Neural crest cell (in vitro differentiated cells): ENCODE measurements around the gene LRRFIP2. TPM values are rescaled to one million over a fixed set of nuclear protein-coding genes. Genes with fewer than 3 reads are reported as not detected.

Experiments used
- DNase-seq: peaks from one replicate; pipeline ENCODE4 v3.0.0; 2021; ENCODE audit warnings: low read depth, mixed read lengths, low spot score
- H3K27ac Mint-ChIP-seq: one replicate; pipeline ENCODE4 v1.8.0; 2021; ENCODE audit warnings: mild to moderate bottlenecking, mixed read lengths; ENCODE audit not compliant: unreplicated experiment
- H3K27me3 Mint-ChIP-seq: 2 replicates; pipeline ENCODE4 v1.8.0; 2021; ENCODE audit warnings: low read depth, mild to moderate bottlenecking, mixed read lengths
- H3K36me3 Mint-ChIP-seq: 2 replicates; pipeline ENCODE4 v1.8.0; 2021; ENCODE audit warnings: low read depth, mild to moderate bottlenecking, mixed read lengths
- H3K4me1 Mint-ChIP-seq: 2 replicates; pipeline ENCODE4 v1.8.0; 2021; ENCODE audit warnings: mixed read lengths
- H3K4me3 Mint-ChIP-seq: one replicate; pipeline ENCODE4 v1.8.0; 2021; ENCODE audit warnings: mild to moderate bottlenecking, mixed read lengths
- H3K9me3 Mint-ChIP-seq: 2 replicates; pipeline ENCODE4 v1.8.0; 2021; ENCODE audit warnings: mixed read lengths
- total RNA-seq: library from RNA; stranded (reverse); gene quantifications from 2 replicates; pipeline ENCODE4 v1.2.1, GENCODE V29; 2021
- TF ChIP-seq, protein P1 (sequence below): fragments of 200-600 bp; sonication (generic); conservative IDR thresholded peaks from 2 replicates; pipeline ENCODE4 v1.5.0; 2021; ENCODE audit warnings: antibody characterized with exemption, mild to moderate bottlenecking

The LRRFIP2 gene
- total RNA-seq, 1 donor from 2014 or later = 37.2 TPM

DNA sequence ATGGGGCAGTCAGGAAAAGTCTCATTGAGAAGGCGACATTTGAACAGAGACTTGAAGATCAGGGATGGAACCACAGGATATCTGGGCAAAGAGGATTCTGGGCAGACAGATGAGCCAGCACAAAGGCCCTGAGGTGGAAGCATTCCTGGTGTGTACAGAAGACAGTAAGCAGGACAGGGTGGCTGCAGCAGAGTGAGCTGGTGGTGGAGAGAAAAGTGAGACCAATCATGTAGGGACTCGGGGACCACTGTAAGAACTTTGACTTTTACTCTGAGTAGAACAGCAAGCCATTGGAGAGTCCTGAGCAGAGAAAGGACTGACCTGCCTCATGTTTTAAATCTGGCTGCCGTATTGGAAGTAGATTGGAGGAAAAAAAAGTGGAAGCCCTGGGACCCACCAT is 29.9 kb upstream of the LRRFIP2 start:
- H3K9me3 Mint-ChIP-seq = no peaks in the 10 kb centered on the region
- peaks cover 2% of the 10 kb centered on the region for H3K4me1 Mint-ChIP-seq
- H3K36me3 Mint-ChIP-seq = no peaks in the 10 kb centered on the region
- H3K27me3 Mint-ChIP-seq = no peaks in the 10 kb centered on the region
- no peak overlapping the region for H3K27ac Mint-ChIP-seq
- no peak for DNase-seq
- TF ChIP-seq, protein P1, sequence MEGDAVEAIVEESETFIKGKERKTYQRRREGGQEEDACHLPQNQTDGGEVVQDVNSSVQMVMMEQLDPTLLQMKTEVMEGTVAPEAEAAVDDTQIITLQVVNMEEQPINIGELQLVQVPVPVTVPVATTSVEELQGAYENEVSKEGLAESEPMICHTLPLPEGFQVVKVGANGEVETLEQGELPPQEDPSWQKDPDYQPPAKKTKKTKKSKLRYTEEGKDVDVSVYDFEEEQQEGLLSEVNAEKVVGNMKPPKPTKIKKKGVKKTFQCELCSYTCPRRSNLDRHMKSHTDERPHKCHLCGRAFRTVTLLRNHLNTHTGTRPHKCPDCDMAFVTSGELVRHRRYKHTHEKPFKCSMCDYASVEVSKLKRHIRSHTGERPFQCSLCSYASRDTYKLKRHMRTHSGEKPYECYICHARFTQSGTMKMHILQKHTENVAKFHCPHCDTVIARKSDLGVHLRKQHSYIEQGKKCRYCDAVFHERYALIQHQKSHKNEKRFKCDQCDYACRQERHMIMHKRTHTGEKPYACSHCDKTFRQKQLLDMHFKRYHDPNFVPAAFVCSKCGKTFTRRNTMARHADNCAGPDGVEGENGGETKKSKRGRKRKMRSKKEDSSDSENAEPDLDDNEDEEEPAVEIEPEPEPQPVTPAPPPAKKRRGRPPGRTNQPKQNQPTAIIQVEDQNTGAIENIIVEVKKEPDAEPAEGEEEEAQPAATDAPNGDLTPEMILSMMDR = no peak
- H3K4me3 Mint-ChIP-seq = no peak overlapping the region

DNA sequence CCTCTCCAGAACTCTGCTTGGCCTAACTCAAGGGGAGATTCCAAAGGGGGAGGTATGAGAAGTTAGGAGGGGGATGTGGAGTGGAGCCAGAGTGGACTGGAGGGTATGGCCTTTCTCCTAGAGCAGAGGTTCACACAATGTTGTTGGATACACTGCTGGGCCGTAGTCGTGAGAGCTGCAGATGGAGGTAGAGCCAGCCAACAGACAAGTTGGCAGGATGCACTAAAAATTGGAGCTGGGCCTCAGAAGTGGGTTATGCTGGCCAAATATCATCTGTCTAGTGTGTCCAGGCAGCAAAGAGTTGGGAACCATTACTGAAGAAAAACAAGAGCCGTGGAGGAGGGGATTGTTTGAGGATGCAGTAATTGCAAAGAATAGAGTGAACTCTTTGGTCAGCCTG is 27.7 kb upstream of the LRRFIP2 start:
- peaks cover 25% of the 10 kb centered on the region for H3K4me1 Mint-ChIP-seq
- H3K4me3 Mint-ChIP-seq = no peak overlapping the region
- H3K36me3 Mint-ChIP-seq = no peaks in the 10 kb centered on the region
- no peak for DNase-seq
- TF ChIP-seq, protein P1 = no peak
- H3K27me3 Mint-ChIP-seq = no peaks in the 10 kb centered on the region
- H3K27ac Mint-ChIP-seq = no peak overlapping the region
- no peaks in the 10 kb centered on the region for H3K9me3 Mint-ChIP-seq

DNA sequence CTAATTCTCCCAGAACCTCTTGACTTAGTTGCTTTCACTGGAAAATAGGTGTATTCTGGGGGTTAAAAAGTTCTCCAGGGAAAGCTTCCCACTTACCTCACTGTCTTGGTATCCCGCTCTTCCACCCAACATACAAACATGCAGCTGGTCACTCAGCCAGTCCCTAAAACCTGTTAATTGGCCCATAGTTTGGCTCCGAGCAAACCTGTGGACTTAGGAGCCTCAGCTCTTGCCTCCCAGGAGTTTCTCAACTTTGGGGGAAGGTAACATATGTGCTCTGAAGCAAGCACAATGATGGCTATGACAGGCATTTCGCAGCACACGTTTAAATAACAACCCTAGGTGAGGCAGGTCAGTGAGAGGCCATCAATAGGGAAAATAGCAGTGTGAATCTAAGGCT is 25.8 kb upstream of the LRRFIP2 start:
- peaks cover 25% of the 10 kb centered on the region for H3K4me1 Mint-ChIP-seq
- no peak overlapping the region for H3K4me3 Mint-ChIP-seq
- no peaks in the 10 kb centered on the region for H3K9me3 Mint-ChIP-seq
- TF ChIP-seq, protein P1 = no peak
- no peaks in the 10 kb centered on the region for H3K36me3 Mint-ChIP-seq
- H3K27ac Mint-ChIP-seq = no peak overlapping the region
- no peak for DNase-seq
- no peaks in the 10 kb centered on the region for H3K27me3 Mint-ChIP-seq

DNA sequence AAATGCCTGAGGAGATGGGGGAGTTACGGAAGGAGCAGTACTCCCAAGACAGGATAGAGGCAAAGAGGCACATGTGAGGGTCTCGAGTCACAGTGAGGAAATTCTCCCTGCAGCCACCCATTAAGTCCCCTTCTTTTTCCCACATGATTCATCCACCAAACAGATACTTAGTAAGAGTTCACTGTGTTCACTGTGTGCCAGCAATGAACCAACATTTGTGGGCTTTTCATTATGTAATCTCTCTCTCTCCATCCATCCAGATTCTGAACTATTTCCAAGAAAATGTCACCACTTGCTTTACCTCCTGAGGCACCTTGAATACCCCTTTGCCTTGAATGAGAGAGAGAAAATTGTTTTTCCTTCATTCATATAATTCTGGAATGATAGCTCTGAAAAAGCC is 24.6 kb upstream of the LRRFIP2 start:
- no peaks in the 10 kb centered on the region for H3K27me3 Mint-ChIP-seq
- H3K4me1 Mint-ChIP-seq = peaks cover 28% of the 10 kb centered on the region
- DNase-seq = no peak
- H3K27ac Mint-ChIP-seq = peak overlapping the region; percentile 13
- TF ChIP-seq, protein P1 = no peak
- H3K4me3 Mint-ChIP-seq = no peak overlapping the region
- no peaks in the 10 kb centered on the region for H3K36me3 Mint-ChIP-seq
- H3K9me3 Mint-ChIP-seq = no peaks in the 10 kb centered on the region

DNA sequence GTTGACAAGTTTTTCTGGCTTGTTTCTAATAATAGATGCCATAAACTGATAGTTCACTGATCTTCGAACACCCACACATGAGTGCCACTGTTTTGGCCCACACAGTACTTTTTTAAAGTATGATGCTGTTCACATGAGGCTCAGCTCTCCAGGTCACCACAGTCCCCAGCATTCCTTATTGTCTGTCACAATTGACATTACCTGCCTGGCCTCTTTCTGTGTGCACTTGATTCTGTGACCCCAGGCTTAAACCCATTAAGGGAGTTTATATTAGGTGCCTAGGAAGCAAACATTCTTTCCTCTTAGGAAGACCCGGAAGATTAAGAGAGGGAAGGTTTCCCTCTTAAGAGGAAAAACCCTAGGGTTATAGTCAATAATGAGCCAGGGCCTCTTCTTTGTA is 24.2 kb upstream of the LRRFIP2 start:
- Mint-ChIP-seq H3K4me1 (peaks cover 29% of the 10 kb centered on the region), H3K4me3 (no peak overlapping the region), H3K27ac (peak overlapping the region; percentile 13), H3K36me3 (no peaks in the 10 kb centered on the region), H3K27me3 (no peaks in the 10 kb centered on the region), H3K9me3 (no peaks in the 10 kb centered on the region)
- TF ChIP-seq, protein P1 = no peak
- DNase-seq = no peak
